H1 (cell line): ENCODE results near the gene SLC13A2. TPM values are rescaled to one million over a fixed set of nuclear protein-coding genes. Genes with fewer than 3 reads are reported as not detected.

Source experiments
- CTCF ChIA-PET: fragments of 300-600 bp; sonication (Branson Sonifier 250); formaldehyde crosslinking; loops from one replicate; lab custom pipeline; 2021; ENCODE audit not compliant: partially characterized antibody; lab: Charles Lee
- POLR2A ChIA-PET: fragments of 300-600 bp; sonication (Branson Sonifier 250); formaldehyde crosslinking; loops from one replicate; lab custom pipeline; 2021; ENCODE audit warnings: inconsistent platforms; ENCODE audit not compliant: partially characterized antibody; lab: Charles Lee
- DNase-seq, 2 experiments: peaks; one replicate each; pipeline versions ENCODE4 v3.0.0 to v3.0.0-alpha.2; 2010 to 2022; ENCODE audit warnings: low spot score in 2 of 2, low read depth in 1 of 2, mixed read lengths in 1 of 2
- FAIRE-seq: peaks from 2 replicates; lab custom pipeline; 2011; peaks lifted over from hg19 to GRCh38; lab: Jason Lieb, UNC
- H2AFZ ChIP-seq: 2 replicates; pipeline ENCODE4 v1.8.1; 2012; ENCODE audit warnings: low read length, inconsistent platforms
- H2AK5ac ChIP-seq: 2 replicates; pipeline ENCODE4 v1.6.1; 2013; ENCODE audit warnings: low read depth, low read length
- H2BK120ac ChIP-seq: replicated peaks from 2 replicates; pipeline ENCODE3; 2013; ENCODE audit warnings: low read depth, low read length, inconsistent platforms
- H2BK12ac ChIP-seq: 2 replicates; pipeline ENCODE4 v1.6.1; 2013; ENCODE audit warnings: low read depth, low read length
- H2BK15ac ChIP-seq: 2 replicates; pipeline ENCODE4 v1.6.1; 2013; ENCODE audit warnings: low read length
- H2BK20ac ChIP-seq: 2 replicates; pipeline ENCODE4 v1.6.1; 2013; ENCODE audit warnings: low read length
- H2BK5ac ChIP-seq: 2 replicates; pipeline ENCODE4 v1.6.1; 2013; ENCODE audit warnings: low read depth, low read length
- H3K14ac ChIP-seq: 2 replicates; pipeline ENCODE4 v1.6.1; 2013; ENCODE audit warnings: inconsistent platforms; ENCODE audit not compliant: insufficient read length
- H3K18ac ChIP-seq: 2 replicates; pipeline ENCODE4 v1.6.1; 2013; ENCODE audit warnings: low read length; ENCODE audit errors: extremely low read depth
- H3K23ac ChIP-seq: 2 replicates; pipeline ENCODE4 v1.6.1; 2013; ENCODE audit warnings: inconsistent platforms; ENCODE audit not compliant: insufficient read length
- H3K23me2 ChIP-seq: 2 replicates; pipeline ENCODE4 v1.6.1; 2013; ENCODE audit warnings: low read depth, low read length
- H3K27ac ChIP-seq: 2 replicates; pipeline ENCODE4 v1.6.1; 2011; ENCODE audit warnings: low read depth, low read length, inconsistent platforms
- H3K27me3 ChIP-seq, 4 experiments: replicated peaks in 1 of 4; 1 replicate in 1 of 4; 2 replicates in 3 of 4; pipeline versions ENCODE4 v1.6.1 to v1.8.1; 2011 to 2013; ENCODE audit warnings: low read length in 3 of 4, mild to moderate bottlenecking in 3 of 4, inconsistent platforms in 2 of 4, mixed read lengths in 2 of 4, moderate library complexity in 1 of 4; ENCODE audit not compliant: control insufficient read depth in 3 of 4, insufficient read depth in 3 of 4; ENCODE audit errors: extremely low read depth in 1 of 4
- H3K36me3 ChIP-seq, 4 experiments: 2 replicates each; pipeline versions ENCODE4 v1.6.1 to v1.8.1; 2011 to 2013; ENCODE audit warnings: mild to moderate bottlenecking in 4 of 4, low read length in 3 of 4, moderate library complexity in 2 of 4, control low read depth in 1 of 4, inconsistent platforms in 1 of 4; ENCODE audit not compliant: insufficient read depth in 4 of 4, control insufficient read depth in 2 of 4
- H3K4ac ChIP-seq: replicated peaks from 2 replicates; pipeline ENCODE3; 2013; ENCODE audit warnings: low read length, low read depth, mixed read lengths, inconsistent platforms; ENCODE audit not compliant: insufficient read length
- H3K4me1 ChIP-seq, 4 experiments: replicated peaks in 1 of 4; 1 replicate in 1 of 4; 2 replicates in 3 of 4; pipeline versions ENCODE4 v1.6.1 to v1.8.1; 2011 to 2013; ENCODE audit warnings: low read length in 3 of 4, inconsistent platforms in 2 of 4, mixed read lengths in 1 of 4; ENCODE audit not compliant: insufficient read depth in 4 of 4, control insufficient read depth in 3 of 4
- H3K4me2 ChIP-seq, 2 experiments: 2 replicates each; pipeline versions ENCODE4 v1.6.1 to v1.8.1; 2011 to 2013; ENCODE audit warnings: low read depth in 2 of 2, low read length in 2 of 2, control low read depth in 1 of 2, inconsistent platforms in 1 of 2, mild to moderate bottlenecking in 1 of 2; ENCODE audit not compliant: insufficient read depth in 1 of 2
- H3K4me3 ChIP-seq, 4 experiments: fragments of 200-600, 300-600 bp in 1 of 4; sonication (generic), shearing (Covaris generic), sonication (Bioruptor Twin) in 1 of 4; 2 replicates each; pipeline versions ENCODE4 v1.5.1 to v1.8.1; 2011 to 2016; ENCODE audit warnings: low read length in 4 of 4, low read depth in 3 of 4, control low read depth in 2 of 4, inconsistent platforms in 2 of 4, mild to moderate bottlenecking in 2 of 4, mixed read lengths in 1 of 4, moderate library complexity in 1 of 4; ENCODE audit not compliant: insufficient read depth in 2 of 4; ENCODE audit errors: extremely low read depth in 1 of 4
- H3K56ac ChIP-seq: replicated peaks from 2 replicates; pipeline ENCODE3; 2013; ENCODE audit warnings: low read depth, mild to moderate bottlenecking, mixed read lengths, low read length, inconsistent platforms; ENCODE audit not compliant: insufficient read length
- H3K79me1 ChIP-seq: 2 replicates; pipeline ENCODE4 v1.6.1; 2013; ENCODE audit warnings: low read depth, low read length, control low read depth
- H3K79me2 ChIP-seq, 2 experiments: 2 replicates each; pipeline versions ENCODE4 v1.6.1 to v1.8.1; 2012 to 2013; ENCODE audit warnings: low read length in 2 of 2, mild to moderate bottlenecking in 2 of 2, inconsistent platforms in 1 of 2; ENCODE audit not compliant: insufficient read depth in 2 of 2, control insufficient read depth in 1 of 2
- H3K9ac ChIP-seq, 4 experiments: replicated peaks in 1 of 4; 1 replicate in 1 of 4; 2 replicates in 3 of 4; pipeline versions ENCODE4 v1.6.1 to v1.8.1; 2011 to 2013; ENCODE audit warnings: low read depth in 3 of 4, low read length in 3 of 4, control low read depth in 2 of 4, mild to moderate bottlenecking in 2 of 4, moderate library complexity in 2 of 4, inconsistent platforms in 1 of 4; ENCODE audit errors: extremely low read depth in 1 of 4
- H3K9me3 ChIP-seq, 2 experiments: 2 replicates each; pipeline versions ENCODE4 v1.6.1 to v1.8.1; 2012 to 2013; ENCODE audit warnings: mild to moderate bottlenecking in 2 of 2, moderate library complexity in 2 of 2, control low read depth in 1 of 2, inconsistent platforms in 1 of 2, low read depth in 1 of 2, low read length in 1 of 2, mixed read lengths in 1 of 2; ENCODE audit not compliant: insufficient read depth in 2 of 2
- H4K20me1 ChIP-seq, 2 experiments: replicated peaks in 1 of 2; 2 replicates each; pipeline versions ENCODE3 to v1.8.1; 2011 to 2013; ENCODE audit warnings: inconsistent platforms in 2 of 2, low read length in 2 of 2, mild to moderate bottlenecking in 1 of 2; ENCODE audit not compliant: insufficient read depth in 2 of 2, control insufficient read depth in 1 of 2
- H4K5ac ChIP-seq: 2 replicates; pipeline ENCODE4 v1.6.1; 2013; ENCODE audit warnings: low read length, low read depth, mixed read lengths, inconsistent platforms; ENCODE audit not compliant: insufficient read length
- H4K8ac ChIP-seq: 2 replicates; pipeline ENCODE4 v1.8.0; 2013; ENCODE audit warnings: mild to moderate bottlenecking, moderate library complexity, low read length, inconsistent platforms; ENCODE audit not compliant: insufficient read depth; ENCODE audit errors: extremely low read depth
- H4K91ac ChIP-seq: replicated peaks from 2 replicates; pipeline ENCODE3; 2013; ENCODE audit warnings: low read length, mixed read lengths, inconsistent platforms; ENCODE audit not compliant: insufficient read length
- CBX8 ChIP-seq: fragments of 300-800, 300-1000 bp; sonication (generic); IDR thresholded peaks from 2 replicates; pipeline ENCODE4 v1.7.1; 2016; ENCODE audit warnings: low read depth, low read length, borderline replicate concordance
- CHD1 ChIP-seq: IDR thresholded peaks from 2 replicates; pipeline ENCODE4 v1.6.1; 2012; ENCODE audit warnings: low read depth, low read length, improper control_type of control experiment
- JUN ChIP-seq: IDR thresholded peaks from 2 replicates; pipeline ENCODE4 v1.6.1; 2011; ENCODE audit warnings: low read depth, mild to moderate bottlenecking, improper control_type of control experiment, low read length
- SUZ12 ChIP-seq: fragments of 200-600 bp; sonication (generic); IDR thresholded peaks from 2 replicates; pipeline ENCODE4 v1.6.1; 2012; ENCODE audit warnings: mild to moderate bottlenecking, inconsistent platforms, low read length, moderate library complexity, mixed read lengths
- WGBS, 2 experiments: shearing (Covaris generic) in 1 of 2; methylation state at CpG; one replicate each; pipeline versions ENCODE4 v1.1.6 to v1.1.7; 2013 to 2015; ENCODE audit warnings: low lambda C conversion rate in 2 of 2, mixed read lengths in 2 of 2, inconsistent platforms in 1 of 2, low coverage in 1 of 2, missing lambda C conversion rate in 1 of 2; ENCODE audit not compliant: insufficient replicate concordance in 2 of 2, insufficient coverage in 1 of 2, insufficient read length in 1 of 2; ENCODE audit errors: extremely low coverage in 1 of 2, missing lambda C conversion rate in 1 of 2; 5-methylcytosine and 5-hydroxymethylcytosine counted together
- polyA plus RNA-seq, 7 experiments: library from polyadenylated mRNA; depleted of rRNA in 3 of 7; stranded (reverse) in 5 of 7; unstranded in 2 of 7; fragments of >200 nt in 5 of 7; fragments of 200-250 nt in 2 of 7; gene quantifications; 1 replicate in 5 of 7; 2 replicates in 1 of 7; 4 replicates in 1 of 7; pipeline versions ENCODE4 v1.2.1 to v1.2.3, GENCODE V29; 2011 to 2013; ENCODE audit warnings: missing spikeins in 2 of 7, mixed read lengths in 2 of 7
- total RNA-seq: library from RNA; stranded (reverse); fragmentation: NEBNext Ultra II Directional; extraction: Animal tissue kit (Norgen Biotek cat#: 25700); gene quantifications from 2 replicates; pipeline ENCODE4 v1.2.1, GENCODE V29; 2021

Gene SLC13A2
- total and polyA plus RNA-seq, 2 of the 8 experiments (the other 6 are each of a cell fraction or from before 2014, with no cell fraction given): not detected

GRCh38 chr17:28433721-28434120 is 39.7 kb upstream of the SLC13A2 start:
- H3K4me3 ChIP-seq: no peak overlapping the region
- no peak overlapping the region for H3K56ac ChIP-seq
- H3K4me1 ChIP-seq: no peaks in the 10 kb centered on the region
- H2BK5ac ChIP-seq: no peak overlapping the region
- no peak overlapping the region for H3K4me2 ChIP-seq
- no peaks in the 10 kb centered on the region for H4K20me1 ChIP-seq
- H3K4ac ChIP-seq: no peak overlapping the region
- no peak overlapping the region for H2BK20ac ChIP-seq
- POLR2A ChIA-PET: no interaction called here
- no peak for TF ChIP-seq JUN
- no peak for TF ChIP-seq SUZ12
- no peak for TF ChIP-seq CHD1
- TF ChIP-seq CBX8: no peak
- no peak overlapping the region for H4K5ac ChIP-seq
- no peak overlapping the region for H4K91ac ChIP-seq
- H3K23me2 ChIP-seq: no peaks in the 10 kb centered on the region
- no peak overlapping the region for H2BK12ac ChIP-seq
- no peak overlapping the region for H3K27ac ChIP-seq
- H3K14ac ChIP-seq: no peak overlapping the region
- H3K27me3 ChIP-seq: no peaks in the 10 kb centered on the region
- no peak for DNase-seq
- H3K79me2 ChIP-seq: no peaks in the 10 kb centered on the region
- H2AFZ ChIP-seq: no peak overlapping the region
- WGBS, 2 experiments: 88% methylated on average over 1 of the region's 1 CpG; no CpG with 5 or more reads in 1 of the 2 experiments
- H3K18ac ChIP-seq: no peak overlapping the region
- H3K9ac ChIP-seq: no peak overlapping the region
- no peaks in the 10 kb centered on the region for H3K36me3 ChIP-seq
- CTCF ChIA-PET: interaction anchor here (0.8 to 1.1 kb wide), 2 partner anchors 11 kb away, joined by 3 to 4 read pairs; no protein-coding TSS in a partner anchor
- no peak overlapping the region for H2BK120ac ChIP-seq
- H2BK15ac ChIP-seq: no peak overlapping the region
- no peak for FAIRE-seq
- H2AK5ac ChIP-seq: no peak overlapping the region
- no peaks in the 10 kb centered on the region for H3K79me1 ChIP-seq
- no peaks in the 10 kb centered on the region for H3K9me3 ChIP-seq
- H3K23ac ChIP-seq: no peak overlapping the region
- H4K8ac ChIP-seq: no peak overlapping the region
